GM23338 (cell line): ENCODE results near the gene ACAD8. TPM values are rescaled to one million over a fixed set of nuclear protein-coding genes. Genes with fewer than 3 reads are reported as not detected.

Experiments
- ATAC-seq: fragments of 200-7000 bp; cut with Tn5 transposase; 3 replicates; pipeline ENCODE4 v1.9.1; 2020
- DNase-seq: peaks from one replicate; pipeline ENCODE4 v3.0.0-alpha.2; 2015; ENCODE audit warnings: low spot score
- H2AFZ ChIP-seq: fragments of 200-600 bp; sonication (generic); 2 replicates; pipeline ENCODE4 v1.8.0; 2016; ENCODE audit warnings: antibody characterized with exemption, mild to moderate bottlenecking, moderate library complexity
- H3F3A ChIP-seq: fragments of 200-600 bp; sonication (generic); replicated peaks from 2 replicates; pipeline ENCODE4 v1.8.0; 2017; ENCODE audit warnings: antibody characterized with exemption, mixed run types, low read depth
- H3K27ac ChIP-seq: fragments of 200-600 bp; sonication (generic); 2 replicates; pipeline ENCODE4 v1.6.1; 2016; ENCODE audit warnings: low read depth
- H3K27me3 ChIP-seq: fragments of 200-600 bp; sonication (generic); 2 replicates; pipeline ENCODE4 v1.8.0; 2016; ENCODE audit warnings: mild to moderate bottlenecking, mixed run types, moderate library complexity; ENCODE audit not compliant: insufficient read depth
- H3K36me3 ChIP-seq: fragments of 200-600 bp; sonication (generic); 2 replicates; pipeline ENCODE4 v1.8.0; 2016; ENCODE audit warnings: mild to moderate bottlenecking; ENCODE audit not compliant: insufficient read depth
- H3K4me1 ChIP-seq: fragments of 200-600 bp; sonication (generic); 2 replicates; pipeline ENCODE4 v1.8.0; 2016; ENCODE audit warnings: mild to moderate bottlenecking, moderate library complexity; ENCODE audit not compliant: insufficient read depth
- H3K4me2 ChIP-seq: fragments of 200-600 bp; sonication (generic); 2 replicates; pipeline ENCODE4 v1.7.1; 2017; ENCODE audit warnings: mixed run types
- H3K4me3 ChIP-seq: fragments of 200-600 bp; sonication (generic); 2 replicates; pipeline ENCODE4 v1.6.1; 2016; ENCODE audit warnings: mixed run types
- H3K79me2 ChIP-seq: fragments of 200-600 bp; sonication (generic); replicated peaks from 2 replicates; pipeline ENCODE4 v1.8.0; 2017; ENCODE audit warnings: mild to moderate bottlenecking; ENCODE audit not compliant: insufficient read depth
- H3K9me2 ChIP-seq: fragments of 200-600 bp; sonication (generic); 2 replicates; pipeline ENCODE4 v1.8.0; 2017; ENCODE audit not compliant: insufficient read depth
- H4K20me1 ChIP-seq: fragments of 200-600 bp; sonication (generic); replicated peaks from 2 replicates; pipeline ENCODE4 v1.8.0; 2017; ENCODE audit warnings: mild to moderate bottlenecking; ENCODE audit not compliant: insufficient read depth
- H3K27ac Mint-ChIP-seq: 2 replicates; pipeline ENCODE4 v1.8.0; 2020; ENCODE audit warnings: inconsistent platforms, mild to moderate bottlenecking, moderate library complexity, mixed read lengths
- H3K27me3 Mint-ChIP-seq: 3 replicates; pipeline ENCODE4 v1.8.0; 2022; ENCODE audit warnings: low read depth, mild to moderate bottlenecking, moderate library complexity, mixed read lengths, inconsistent platforms; ENCODE audit not compliant: insufficient read depth, poor library complexity
- H3K36me3 Mint-ChIP-seq: 3 replicates; pipeline ENCODE4 v1.8.0; 2021; ENCODE audit warnings: low read depth, mild to moderate bottlenecking, inconsistent platforms, moderate library complexity, mixed read lengths
- H3K4me1 Mint-ChIP-seq: 3 replicates; pipeline ENCODE4 v1.8.0; 2020; ENCODE audit warnings: mild to moderate bottlenecking, inconsistent platforms, mixed read lengths
- H3K4me3 Mint-ChIP-seq: 3 replicates; pipeline ENCODE4 v1.8.0; 2021; ENCODE audit warnings: moderate library complexity, mild to moderate bottlenecking, inconsistent platforms, mixed read lengths
- H3K9me3 Mint-ChIP-seq: 3 replicates; pipeline ENCODE4 v1.8.0; 2020; ENCODE audit warnings: moderate library complexity, mild to moderate bottlenecking, inconsistent platforms, mixed read lengths
- CREB1 ChIP-seq: fragments of 250-450 bp; sonication (Bioruptor Pico); IDR thresholded peaks from 2 replicates; pipeline ENCODE4 v1.5.0; 2020; ENCODE audit warnings: low read depth, mild to moderate bottlenecking, moderate library complexity
- ETS1 ChIP-seq: IDR thresholded peaks from 2 replicates; pipeline ENCODE4 v1.6.1; 2016; ENCODE audit warnings: antibody characterized with exemption
- EZH2phosphoT487 ChIP-seq: fragments of 200-600 bp; sonication (generic); IDR thresholded peaks from one replicate; pipeline ENCODE4 v1.8.1; 2018; ENCODE audit warnings: antibody characterized with exemption; ENCODE audit not compliant: unreplicated experiment
- JUNB ChIP-seq: IDR thresholded peaks from one replicate; pipeline ENCODE4 v1.6.1; 2016; ENCODE audit warnings: antibody characterized with exemption; ENCODE audit not compliant: unreplicated experiment
- NANOG ChIP-seq: IDR thresholded peaks from 2 replicates; pipeline ENCODE4 v1.6.1; 2016; ENCODE audit warnings: antibody characterized with exemption, borderline replicate concordance
- POLR2AphosphoS5 ChIP-seq: IDR thresholded peaks from 2 replicates; pipeline ENCODE4 v1.6.1; 2016; ENCODE audit warnings: antibody characterized with exemption, low read depth
- STAT1 ChIP-seq: IDR thresholded peaks from one replicate; pipeline ENCODE4 v1.6.1; 2016; ENCODE audit warnings: antibody characterized with exemption; ENCODE audit not compliant: unreplicated experiment
- ZNF114 ChIP-seq: fragments of 250-450 bp; sonication (Bioruptor Pico); IDR thresholded peaks from 2 replicates; pipeline ENCODE4 v1.5.0; 2020; ENCODE audit warnings: mild to moderate bottlenecking, moderate library complexity
- polyA plus RNA-seq: library from polyadenylated mRNA; unstranded; fragments of >200 nt; fragmentation: Nextera tagmentation; extraction: Ambion mirVana; gene quantifications from 2 replicates; pipeline ENCODE4 v1.2.1, GENCODE V29; 2016
- total RNA-seq: library from RNA; depleted of rRNA; stranded (reverse); fragments of >200 nt; shearing (Covaris generic); gene quantifications from 2 replicates; pipeline ENCODE4 v1.2.3, GENCODE V29; 2014
- TF ChIP-seq, protein P1 (sequence below), 2 experiments: fragments of 200-600 bp in 1 of 2; sonication (generic) in 1 of 2; conservative IDR thresholded peaks; 2 replicates each; pipeline versions ENCODE4 v1.5.1 to v1.6.1; 2016 to 2017; ENCODE audit warnings: antibody characterized with exemption in 2 of 2, low read depth in 2 of 2, mild to moderate bottlenecking in 2 of 2, moderate library complexity in 1 of 2

ACAD8 gene
- total and polyA plus RNA-seq, 2 experiments from 2014 or later: 43.2 to 65.4 TPM

DNA sequence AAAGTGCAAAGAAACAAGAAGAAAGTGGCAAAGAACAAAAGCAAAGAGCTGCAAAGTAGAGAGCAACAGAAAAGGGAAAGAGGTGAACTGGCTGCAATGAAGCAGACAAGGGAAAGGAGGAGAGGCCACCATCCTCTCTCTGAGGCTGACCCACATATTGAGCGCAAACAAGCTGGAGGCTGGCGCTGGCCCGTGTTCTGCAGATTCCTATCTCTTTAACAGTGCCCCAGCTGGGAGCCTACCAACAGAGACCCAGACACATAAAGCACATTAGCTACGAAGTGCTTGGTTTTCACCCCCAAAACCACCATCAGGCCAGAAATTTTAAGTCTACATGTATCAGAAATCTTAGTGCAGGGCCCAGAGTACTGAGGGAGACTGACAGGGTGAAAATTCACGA, 47.2 kb upstream of the ACAD8 start:
- no peak for TF ChIP-seq EZH2phosphoT487
- no peak for TF ChIP-seq STAT1
- no peak for TF ChIP-seq ZNF114 (CRISPR knock-in tag)
- TF ChIP-seq, protein P1, sequence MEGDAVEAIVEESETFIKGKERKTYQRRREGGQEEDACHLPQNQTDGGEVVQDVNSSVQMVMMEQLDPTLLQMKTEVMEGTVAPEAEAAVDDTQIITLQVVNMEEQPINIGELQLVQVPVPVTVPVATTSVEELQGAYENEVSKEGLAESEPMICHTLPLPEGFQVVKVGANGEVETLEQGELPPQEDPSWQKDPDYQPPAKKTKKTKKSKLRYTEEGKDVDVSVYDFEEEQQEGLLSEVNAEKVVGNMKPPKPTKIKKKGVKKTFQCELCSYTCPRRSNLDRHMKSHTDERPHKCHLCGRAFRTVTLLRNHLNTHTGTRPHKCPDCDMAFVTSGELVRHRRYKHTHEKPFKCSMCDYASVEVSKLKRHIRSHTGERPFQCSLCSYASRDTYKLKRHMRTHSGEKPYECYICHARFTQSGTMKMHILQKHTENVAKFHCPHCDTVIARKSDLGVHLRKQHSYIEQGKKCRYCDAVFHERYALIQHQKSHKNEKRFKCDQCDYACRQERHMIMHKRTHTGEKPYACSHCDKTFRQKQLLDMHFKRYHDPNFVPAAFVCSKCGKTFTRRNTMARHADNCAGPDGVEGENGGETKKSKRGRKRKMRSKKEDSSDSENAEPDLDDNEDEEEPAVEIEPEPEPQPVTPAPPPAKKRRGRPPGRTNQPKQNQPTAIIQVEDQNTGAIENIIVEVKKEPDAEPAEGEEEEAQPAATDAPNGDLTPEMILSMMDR (conservative IDR thresholded peaks at IDR 0.05; ENCODE audit: low read depth in 2 of 2): no peak
- no peak for TF ChIP-seq NANOG
- no peak for TF ChIP-seq JUNB
- no peak for TF ChIP-seq POLR2AphosphoS5
- ATAC-seq (no peak), DNase-seq (no peak)
- H3F3A ChIP-seq: 0 out of 2 replicates have a peak, but pooled peaks cover 4% of the 10 kb centered on the region
- Mint-ChIP-seq H3K36me3 (peaks cover 75% of the 10 kb centered on the region), H3K4me1 (no peaks in the 10 kb centered on the region), H3K9me3 (no peaks in the 10 kb centered on the region), H3K27ac (no peak overlapping the region), H3K27me3 (peaks cover 3% of the 10 kb centered on the region), H3K4me3 (no peak overlapping the region)
- H4K20me1 ChIP-seq: peaks cover 14% of the 10 kb centered on the region
- no peaks in the 10 kb centered on the region for H3K4me1 ChIP-seq
- no peak overlapping the region for H3K4me3 ChIP-seq
- H3K36me3 ChIP-seq: peaks cover 71% of the 10 kb centered on the region
- peaks cover 13% of the 10 kb centered on the region for H3K79me2 ChIP-seq
- no peaks in the 10 kb centered on the region for H3K27me3 ChIP-seq
- no peak overlapping the region for H2AFZ ChIP-seq
- H3K4me2 ChIP-seq: no peak overlapping the region
- H3K27ac ChIP-seq: no peak overlapping the region
- no peaks in the 10 kb centered on the region for H3K9me2 ChIP-seq

GRCh38 chr11:134207538-134208239, 45.7 kb upstream of the ACAD8 start:
- peaks cover 3% of the 10 kb centered on the region for H3K27me3 Mint-ChIP-seq
- no peak overlapping the region for H2AFZ ChIP-seq
- H3K27me3 ChIP-seq: no peaks in the 10 kb centered on the region
- peak; percentile 64 for DNase-seq
- no peaks in the 10 kb centered on the region for H3K4me1 Mint-ChIP-seq
- no peaks in the 10 kb centered on the region for H3K9me2 ChIP-seq
- no peak overlapping the region for H3K4me2 ChIP-seq
- TF ChIP-seq, protein P1 (conservative IDR thresholded peaks at IDR 0.05; ENCODE audit: low read depth in 2 of 2): peak; percentile 70 to 81
- no peak for TF ChIP-seq ETS1
- TF ChIP-seq CREB1 (CRISPR knock-in tag): 0 out of 2 replicates have a peak, but pooled peaks have one; percentile 13
- H3K4me3 ChIP-seq: no peak overlapping the region
- peak overlapping the region; percentile 61; the same call in 1 of the 2 replicates for H3K27ac ChIP-seq
- peaks cover 14% of the 10 kb centered on the region for H4K20me1 ChIP-seq
- no peak overlapping the region for H3K4me3 Mint-ChIP-seq
- H3K36me3 Mint-ChIP-seq: peaks cover 64% of the 10 kb centered on the region
- no peaks in the 10 kb centered on the region for H3K9me3 Mint-ChIP-seq
- no peaks in the 10 kb centered on the region for H3K4me1 ChIP-seq
- peak; percentile 50 for ATAC-seq
- peaks cover 28% of the 10 kb centered on the region for H3K79me2 ChIP-seq
- 0 out of 2 replicates have a peak, but pooled peaks cover 4% of the 10 kb centered on the region for H3F3A ChIP-seq
- no peak overlapping the region for H3K27ac Mint-ChIP-seq
- H3K36me3 ChIP-seq: peaks cover 61% of the 10 kb centered on the region
